B cell (primary cell): ENCODE results near the gene TAS1R2. TPM values are rescaled to one million over a fixed set of nuclear protein-coding genes. Genes with fewer than 3 reads are reported as not detected.

ENCODE experiments used
- ATAC-seq: fragments of 200-7000 bp; cut with Tn5 transposase; one replicate; pipeline ENCODE4 v1.10.0; 2021; ENCODE audit warnings: low read depth, mild to moderate bottlenecking, moderate number of reproducible peaks, moderate library complexity
- CTCF ChIA-PET: fragments of 350-600 bp; sonication (Branson Sonifier 250); formaldehyde crosslinking; loops from one replicate; lab custom pipeline; 2021; ENCODE audit warnings: antibody characterized with exemption, inconsistent platforms; lab: Charles Lee
- POLR2A ChIA-PET: fragments of 350-600 bp; sonication (Branson Sonifier 250); formaldehyde crosslinking; loops from one replicate; lab custom pipeline; 2021; ENCODE audit warnings: antibody characterized with exemption; lab: Charles Lee
- DNase-seq: peaks from one replicate; pipeline ENCODE4 v3.0.0; 2013
- H2AFZ ChIP-seq: 2 replicates; pipeline ENCODE4 v1.6.1; 2012; ENCODE audit warnings: mild to moderate bottlenecking, low read depth, low read length; ENCODE audit not compliant: insufficient read depth, poor library complexity, severe bottlenecking
- H3K27ac ChIP-seq, 2 donors: 1 replicate in 1 of 2; 2 replicates in 1 of 2; pipeline ENCODE4 v1.5.1; 2012 to 2013; ENCODE audit warnings: low read length in 2 of 2, mild to moderate bottlenecking in 2 of 2, moderate library complexity in 1 of 2
- H3K27me3 ChIP-seq, 4 experiments: fragments of 200-600 bp in 1 of 4; sonication (generic) in 1 of 4; replicated peaks in 1 of 4; 1 replicate in 2 of 4; 2 replicates in 2 of 4; pipeline versions ENCODE4 v1.6.1 to v1.7.0; 2013 to 2016; ENCODE audit warnings: low read length in 3 of 4, mild to moderate bottlenecking in 2 of 4, mixed read lengths in 1 of 4, moderate library complexity in 1 of 4; ENCODE audit not compliant: insufficient read depth in 4 of 4, control insufficient read depth in 3 of 4; ENCODE audit errors: control extremely low read depth in 1 of 4
- H3K36me3 ChIP-seq, 2 experiments: replicated peaks in 1 of 2; 1 replicate in 1 of 2; 2 replicates in 1 of 2; pipeline versions ENCODE4 v1.6.1 to v1.7.1; 2013; ENCODE audit warnings: low read length in 1 of 2; ENCODE audit not compliant: insufficient read depth in 2 of 2, control insufficient read depth in 1 of 2; ENCODE audit errors: control extremely low read depth in 1 of 2, extremely low read depth in 1 of 2
- H3K4me1 ChIP-seq, 2 donors: fragments of 200-600 bp in 1 of 2; sonication (generic) in 1 of 2; 1 replicate in 1 of 2; 2 replicates in 1 of 2; pipeline versions ENCODE4 v1.5.1 to v1.6.1; 2013 to 2017; ENCODE audit warnings: low read length in 2 of 2; ENCODE audit not compliant: control insufficient read depth in 2 of 2, insufficient read depth in 2 of 2
- H3K4me2 ChIP-seq: replicated peaks from 2 replicates; pipeline ENCODE3; 2012; ENCODE audit warnings: mild to moderate bottlenecking, low read depth, low read length; ENCODE audit not compliant: poor library complexity, severe bottlenecking
- H3K4me3 ChIP-seq, 5 experiments: fragments of 200-600 bp in 1 of 5; sonication (generic) in 1 of 5; 1 replicate in 3 of 5; 2 replicates in 2 of 5; pipeline versions ENCODE4 v1.5.1 to v1.7.0; 2011 to 2016; ENCODE audit warnings: low read length in 4 of 5, mild to moderate bottlenecking in 4 of 5, low read depth in 2 of 5, control low read depth in 1 of 5, moderate library complexity in 1 of 5; ENCODE audit not compliant: insufficient read depth in 1 of 5; ENCODE audit errors: control extremely low read depth in 1 of 5, extremely low read depth in 1 of 5
- H3K79me2 ChIP-seq: fragments of 200-600 bp; sonication (generic); one replicate; pipeline ENCODE4 v1.6.0; 2016; ENCODE audit warnings: low read length; ENCODE audit not compliant: control insufficient read depth, insufficient read depth
- H3K9ac ChIP-seq: fragments of 200-600 bp; sonication (generic); 2 replicates; pipeline ENCODE4 v1.6.1; 2017; ENCODE audit warnings: mild to moderate bottlenecking, low read length, moderate library complexity
- H3K9me3 ChIP-seq, 3 donors: one replicate each; pipeline versions ENCODE4 v1.6.1 to v1.7.1; 2013; ENCODE audit warnings: low read length in 2 of 3; ENCODE audit not compliant: control insufficient read depth in 2 of 3, insufficient read depth in 1 of 3; ENCODE audit errors: control extremely low read depth in 1 of 3
- H4K20me1 ChIP-seq: 2 replicates; pipeline ENCODE4 v1.6.0; 2012; ENCODE audit warnings: mild to moderate bottlenecking, low read length; ENCODE audit not compliant: insufficient read depth, control insufficient read depth, poor library complexity, severe bottlenecking
- H3K27ac Mint-ChIP-seq: one replicate; pipeline ENCODE4 v1.8.0; 2021; ENCODE audit warnings: mixed read lengths
- H3K27me3 Mint-ChIP-seq: one replicate; pipeline ENCODE4 v1.8.0; 2021; ENCODE audit warnings: mixed read lengths
- H3K4me1 Mint-ChIP-seq: one replicate; pipeline ENCODE4 v1.8.0; 2021; ENCODE audit warnings: mixed read lengths
- H3K4me3 Mint-ChIP-seq: one replicate; pipeline ENCODE4 v1.8.0; 2021; ENCODE audit warnings: mixed read lengths
- H3K9me3 Mint-ChIP-seq: one replicate; pipeline ENCODE4 v1.8.0; 2022; ENCODE audit warnings: mixed read lengths; ENCODE audit not compliant: insufficient read depth
- EZH2 ChIP-seq: IDR thresholded peaks from 2 replicates; pipeline ENCODE4 v1.6.1; 2012; ENCODE audit warnings: borderline replicate concordance, low read depth, mild to moderate bottlenecking, moderate library complexity, low read length; ENCODE audit not compliant: insufficient read depth, poor library complexity, severe bottlenecking
- WGBS: methylation state at CpG from one replicate; pipeline ENCODE4 v1.1.5; 2013; ENCODE audit warnings: missing lambda C conversion rate; ENCODE audit not compliant: insufficient coverage; 5-methylcytosine and 5-hydroxymethylcytosine counted together
- intact Hi-C: fragments of 100-400 bp; cut with micrococcal nuclease; formaldehyde crosslinking; loops from one replicate; pipeline ENCODE4 v1.10.0; 2022
- polyA plus RNA-seq: library from polyadenylated mRNA; depleted of rRNA; stranded (reverse); fragments of >200 nt; gene quantifications from 2 replicates; pipeline ENCODE4 v1.2.3, GENCODE V29; 2012
- total RNA-seq, 2 donors: library from RNA; stranded (reverse); fragments of 120-200 nt in 1 of 2; gene quantifications; 1 replicate in 1 of 2; 2 replicates in 1 of 2; pipeline versions ENCODE4 v1.2.3 to v1.2.4, GENCODE V29; 2013 to 2022
- TF ChIP-seq, protein P1 (sequence below): fragments of 200-600 bp; IDR thresholded peaks from one replicate; pipeline ENCODE4 v1.8.0; 2022; ENCODE audit warnings: antibody characterized with exemption, mild to moderate bottlenecking

Gene TAS1R2
- total and polyA plus RNA-seq, 2 donors (not counting 1 experiment from before 2014, with no cell fraction given), result not detected

DNA sequence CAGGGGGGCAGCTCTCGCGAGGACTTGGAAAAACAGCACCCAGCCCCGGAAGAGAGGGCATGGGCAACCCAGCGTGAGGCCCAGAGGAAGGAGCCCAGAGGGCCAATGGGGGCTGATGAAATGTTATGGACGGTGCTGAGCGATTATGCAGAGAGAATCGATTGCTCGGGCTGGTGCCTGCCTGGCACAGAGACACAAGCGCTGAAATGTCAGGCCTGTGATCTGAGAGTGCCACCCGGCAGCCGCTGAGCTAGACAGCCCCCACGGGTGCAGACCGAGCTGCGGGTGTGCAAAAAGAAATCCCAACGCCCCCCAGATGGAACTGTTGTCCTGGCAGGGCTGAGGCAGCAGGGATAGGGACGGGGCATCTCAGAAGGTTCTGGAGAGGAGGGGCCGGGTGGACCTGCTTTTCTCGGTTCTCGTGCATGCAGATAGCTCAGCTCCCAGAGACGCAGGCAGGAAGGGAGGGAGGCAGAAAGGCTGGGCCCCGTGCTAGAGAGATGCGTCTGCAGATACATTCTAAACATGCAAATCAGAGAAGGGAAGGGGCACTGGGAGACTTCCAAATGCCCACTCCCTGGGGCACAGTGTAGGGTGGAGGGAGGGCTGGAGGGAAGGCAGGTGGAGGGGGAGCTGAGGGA is 41.5 kb downstream of the TAS1R2 start:
- H3K9me3 Mint-ChIP-seq, result no peaks in the 10 kb centered on the region
- WGBS, result 53% methylated on average over 22 of the region's 22 CpGs
- H3K4me3 Mint-ChIP-seq, result no peak overlapping the region
- intact Hi-C loops, result no loop called here
- Histone ChIP-seq H3K4me2 (no peak overlapping the region), H4K20me1 (no peaks in the 10 kb centered on the region), H3K4me1 (no peaks in the 10 kb centered on the region), H3K27ac (no peak overlapping the region), H2AFZ (no peak overlapping the region), H3K9me3 (peaks cover 0 to 12% (median 0%) of the 10 kb centered on the region in 3 donors), H3K27me3 (peaks cover 0 to 12% (median 2%) of the 10 kb centered on the region in 4 experiments), H3K36me3 (no peaks in the 10 kb centered on the region), H3K4me3 (no peak overlapping the region), H3K9ac (no peak overlapping the region), H3K79me2 (no peaks in the 10 kb centered on the region)
- TF ChIP-seq, protein P1, sequence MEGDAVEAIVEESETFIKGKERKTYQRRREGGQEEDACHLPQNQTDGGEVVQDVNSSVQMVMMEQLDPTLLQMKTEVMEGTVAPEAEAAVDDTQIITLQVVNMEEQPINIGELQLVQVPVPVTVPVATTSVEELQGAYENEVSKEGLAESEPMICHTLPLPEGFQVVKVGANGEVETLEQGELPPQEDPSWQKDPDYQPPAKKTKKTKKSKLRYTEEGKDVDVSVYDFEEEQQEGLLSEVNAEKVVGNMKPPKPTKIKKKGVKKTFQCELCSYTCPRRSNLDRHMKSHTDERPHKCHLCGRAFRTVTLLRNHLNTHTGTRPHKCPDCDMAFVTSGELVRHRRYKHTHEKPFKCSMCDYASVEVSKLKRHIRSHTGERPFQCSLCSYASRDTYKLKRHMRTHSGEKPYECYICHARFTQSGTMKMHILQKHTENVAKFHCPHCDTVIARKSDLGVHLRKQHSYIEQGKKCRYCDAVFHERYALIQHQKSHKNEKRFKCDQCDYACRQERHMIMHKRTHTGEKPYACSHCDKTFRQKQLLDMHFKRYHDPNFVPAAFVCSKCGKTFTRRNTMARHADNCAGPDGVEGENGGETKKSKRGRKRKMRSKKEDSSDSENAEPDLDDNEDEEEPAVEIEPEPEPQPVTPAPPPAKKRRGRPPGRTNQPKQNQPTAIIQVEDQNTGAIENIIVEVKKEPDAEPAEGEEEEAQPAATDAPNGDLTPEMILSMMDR, result no peak
- no peak for TF ChIP-seq EZH2
- H3K4me1 Mint-ChIP-seq, result no peaks in the 10 kb centered on the region
- POLR2A ChIA-PET, result no interaction called here
- CTCF ChIA-PET, result no interaction called here
- H3K27me3 Mint-ChIP-seq, result peaks cover 49% of the 10 kb centered on the region
- DNase-seq, result no peak
- no peak for ATAC-seq
- H3K27ac Mint-ChIP-seq, result no peak overlapping the region

DNA sequence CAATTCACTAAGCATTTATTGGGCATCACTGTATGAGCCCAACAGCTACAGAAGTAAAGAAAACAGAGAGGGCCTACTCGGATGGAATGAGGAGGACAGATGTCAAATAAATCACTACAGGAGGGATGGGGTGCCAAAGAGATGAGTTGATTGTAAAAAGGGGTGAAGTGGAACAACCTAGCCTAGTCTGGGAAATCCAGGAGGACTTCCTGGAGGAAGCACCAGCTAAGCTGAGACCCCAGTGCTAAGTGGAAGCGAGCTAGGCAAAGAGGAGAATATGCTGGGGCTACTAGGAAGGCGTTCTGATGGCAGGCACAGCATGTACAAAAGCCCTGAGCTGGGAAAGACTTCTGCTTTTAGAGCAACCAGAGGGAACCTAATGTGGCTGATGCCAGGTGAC is 42.1 kb downstream of the TAS1R2 start:
- no peak overlapping the region for H3K27ac Mint-ChIP-seq
- peaks cover 52% of the 10 kb centered on the region for H3K27me3 Mint-ChIP-seq

More for the DNA sequence above, 42.1 kb downstream of the TAS1R2 start:
- H3K36me3 ChIP-seq, result no peaks in the 10 kb centered on the region
- H3K27me3 ChIP-seq, result peaks cover 0 to 12% (median 2%) of the 10 kb centered on the region in 4 experiments
- CTCF ChIA-PET, result no interaction called here
- DNase-seq (no peak), ATAC-seq (no peak)
- no peaks in the 10 kb centered on the region for H4K20me1 ChIP-seq
- H3K4me2 ChIP-seq, result no peak overlapping the region
- H2AFZ ChIP-seq, result no peak overlapping the region
- H3K9ac ChIP-seq, result no peak overlapping the region
- Mint-ChIP-seq H3K4me1 (no peaks in the 10 kb centered on the region), H3K9me3 (no peaks in the 10 kb centered on the region), H3K4me3 (no peak overlapping the region)
- POLR2A ChIA-PET, result no interaction called here
- 61% methylated on average over 3 of the region's 3 CpGs for WGBS
- no peaks in the 10 kb centered on the region for H3K79me2 ChIP-seq
- H3K4me1 ChIP-seq, result no peaks in the 10 kb centered on the region
- H3K4me3 ChIP-seq, result no peak overlapping the region
- H3K27ac ChIP-seq, result no peak overlapping the region
- H3K9me3 ChIP-seq, result peaks cover 0 to 12% (median 0%) of the 10 kb centered on the region in 3 donors
- intact Hi-C loops, result no loop called here
- TF ChIP-seq, protein P1, result no peak
- TF ChIP-seq EZH2, result no peak
